ENCODE data around the gene CHDH.

The CHDH gene

DNA sequence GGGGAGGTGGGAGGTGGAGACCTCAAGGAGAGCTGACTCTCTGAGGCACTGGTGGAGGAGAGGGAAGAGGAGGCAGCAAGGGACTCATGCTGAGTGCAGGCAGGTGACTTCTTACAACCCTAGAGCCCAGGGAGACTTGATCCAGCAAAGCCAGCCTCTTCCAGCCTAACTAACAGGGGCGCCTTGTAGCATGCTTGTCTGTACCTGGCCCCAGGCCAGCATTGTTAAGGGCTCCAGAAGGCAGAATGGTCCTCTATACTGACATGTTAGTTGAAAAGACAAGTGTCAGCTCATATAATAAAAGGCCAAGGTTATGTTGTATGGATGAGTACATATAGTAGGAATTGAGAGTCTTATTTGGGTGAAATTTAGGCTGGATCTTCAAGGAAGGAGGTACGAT is 65.4 kb downstream of the CHDH start:
- no peak for DNase-seq

- no peak for DNase-seq
Measured at GRCh38 chr3:53780171-53780570, 66.0 kb downstream of the CHDH start.

- no peak for DNase-seq
Measured at GRCh38 chr3:53778153-53778552, 68.1 kb downstream of the CHDH start.

- no peak for DNase-seq
Measured at GRCh38 chr3:53777468-53777867, 68.8 kb downstream of the CHDH start.

DNA sequence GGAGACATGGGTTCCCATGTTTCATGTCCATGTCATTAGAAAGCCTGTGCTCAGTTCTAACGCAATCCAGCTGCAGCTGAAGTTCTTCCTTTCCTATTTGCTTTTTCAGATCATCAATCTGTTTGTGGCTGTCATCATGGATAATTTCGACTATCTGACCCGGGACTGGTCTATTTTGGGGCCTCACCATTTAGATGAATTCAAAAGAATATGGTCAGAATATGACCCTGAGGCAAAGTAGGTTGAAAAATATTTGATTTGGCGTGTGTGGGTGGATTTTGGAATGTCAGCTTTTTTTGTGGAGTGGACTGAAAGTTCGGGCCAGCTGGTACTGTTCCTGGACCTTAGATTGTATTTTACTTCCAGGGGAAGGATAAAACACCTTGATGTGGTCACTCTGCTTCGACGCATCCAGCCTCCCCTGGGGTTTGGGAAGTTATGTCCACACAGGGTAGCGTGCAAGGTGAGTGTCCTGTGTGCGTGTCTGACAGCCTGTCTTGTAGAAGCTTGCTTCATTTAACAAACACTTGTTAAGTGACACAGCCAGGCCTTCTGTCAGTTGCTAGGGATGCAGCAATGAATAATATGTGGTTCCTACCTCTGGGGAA is 69.6 kb downstream of the CHDH start:
- no peak for DNase-seq

- DNase-seq, result no peak
Measured at GRCh38 chr3:53775834-53776251, 70.4 kb downstream of the CHDH start.

- no peak for DNase-seq
Measured at GRCh38 chr3:53775018-53775417, 71.2 kb downstream of the CHDH start.

DNA sequence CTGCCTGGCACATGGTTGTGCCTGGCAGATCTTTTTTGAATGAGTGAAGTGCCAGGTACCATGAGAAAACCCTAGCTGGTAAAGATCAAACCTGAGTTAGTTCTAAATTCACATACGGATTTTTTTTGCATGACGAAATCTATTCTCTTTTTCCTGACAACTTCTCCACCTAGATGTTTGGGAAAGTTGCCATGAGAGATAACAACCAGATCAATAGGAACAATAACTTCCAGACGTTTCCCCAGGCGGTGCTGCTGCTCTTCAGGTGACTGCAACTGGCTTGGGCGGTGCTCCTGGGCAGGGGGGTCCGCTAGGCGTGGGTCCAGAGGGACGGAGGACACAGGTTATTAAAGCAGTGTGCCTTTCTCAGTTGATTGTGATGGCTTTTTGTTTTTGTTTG is 71.8 kb downstream of the CHDH start:
- DNase-seq, result no peak

- no peak for DNase-seq
Measured at GRCh38 chr3:53773611-53774368, 72.4 kb downstream of the CHDH start.

- DNase-seq, result no peak
Measured at GRCh38 chr3:53773021-53773436, 73.2 kb downstream of the CHDH start.

DNA sequence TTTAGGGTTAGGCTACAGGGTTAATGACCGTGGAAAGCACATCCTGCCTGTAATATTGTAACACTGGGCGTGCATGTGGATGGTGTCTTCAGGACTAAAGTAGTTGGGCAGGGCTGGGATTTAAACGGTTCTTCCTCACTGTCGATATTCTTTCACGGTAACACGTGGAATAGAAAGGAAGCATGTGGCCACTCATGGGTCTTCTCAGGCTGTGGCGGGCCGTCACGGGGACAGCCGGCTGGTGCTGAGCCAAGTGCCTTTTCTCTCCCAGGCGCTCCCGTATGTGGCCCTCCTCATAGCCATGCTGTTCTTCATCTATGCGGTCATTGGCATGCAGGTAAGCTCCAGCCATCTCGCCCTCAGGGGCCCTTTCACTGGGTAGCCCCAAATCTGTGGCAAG is 73.7 kb downstream of the CHDH start:
- DNase-seq, result no peak

- DNase-seq, result no peak
Measured at GRCh38 chr3:53768478-53769459, 77.5 kb downstream of the CHDH start.

- no peak for DNase-seq
Measured at GRCh38 chr3:53766706-53767105, 79.5 kb downstream of the CHDH start.

GRCh38 chr3:53765753-53766152 is 80.5 kb downstream of the CHDH start:
- DNase-seq, result no peak

DNA sequence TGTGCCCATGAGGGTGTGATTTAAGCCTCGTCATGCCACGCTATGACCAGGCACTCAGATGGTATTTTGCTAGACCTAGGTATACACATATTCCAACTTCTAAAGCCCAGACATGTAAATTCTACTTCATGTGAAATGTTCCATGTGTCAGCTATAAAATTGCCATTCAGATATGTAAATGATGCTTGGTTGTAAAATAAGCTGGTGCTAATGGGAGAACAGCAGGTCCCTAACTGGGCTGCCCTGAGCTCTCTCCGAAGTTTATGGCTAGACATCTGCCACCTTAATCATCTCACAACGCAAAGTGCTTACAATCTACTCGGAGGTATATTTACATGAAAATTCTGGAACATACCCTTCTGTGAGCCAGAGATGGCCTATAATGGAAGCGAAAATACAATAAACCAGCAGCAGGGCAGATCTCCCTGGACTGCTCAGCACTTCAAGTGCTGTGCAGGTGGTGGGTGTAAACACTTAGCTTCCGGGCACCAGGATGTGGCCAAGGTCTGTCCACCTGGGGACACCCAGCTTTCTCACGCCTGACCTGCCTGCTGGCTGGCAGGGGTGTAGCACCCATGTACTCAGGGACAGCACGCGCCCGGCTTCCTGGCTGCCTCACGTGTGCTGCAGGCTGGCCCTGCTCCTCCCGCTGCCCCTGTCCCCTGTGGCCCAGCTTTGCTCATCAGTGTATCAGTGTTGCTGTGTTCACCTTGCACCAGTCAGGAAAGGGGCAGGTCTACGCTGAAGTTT is 82.0 kb downstream of the CHDH start:
- no peak for DNase-seq

- DNase-seq, result no peak
Measured at GRCh38 chr3:53763353-53763752, 82.9 kb downstream of the CHDH start.
